Activated T-helper 2 cell treated with anti-CD3 and anti-CD28 coated beads, Interferon-gamma antibody, Interleukin-2, Interleukin-4, amounts not matched to agents 10 μg/mL and 5 μg/mL and 100 μg/mL, durations not matched to agents 14 hours and 24 hours and 36 hours (primary cell): Measurements from ENCODE around the gene ZC3H18. TPM values are rescaled to one million over a fixed set of nuclear protein-coding genes. Genes with fewer than 3 reads are reported as not detected.
"Not testable (repeated sequence)": the region's sequence is repeated elsewhere in the genome, so short reads cannot be mapped to it uniquely, and the experiment has no call there.

ENCODE experiments used
- DNase-seq: peaks from one replicate; pipeline ENCODE4 v3.0.0; 2021; ENCODE audit warnings: low spot score
- H3K27ac Mint-ChIP-seq: one replicate; pipeline ENCODE4 v1.8.0; 2021; ENCODE audit warnings: mixed read lengths
- H3K27me3 Mint-ChIP-seq: one replicate; pipeline ENCODE4 v1.8.0; 2021; ENCODE audit warnings: low read depth, mixed read lengths
- H3K36me3 Mint-ChIP-seq: one replicate; pipeline ENCODE4 v1.8.0; 2021; ENCODE audit warnings: low read depth, mixed read lengths
- H3K4me1 Mint-ChIP-seq: one replicate; pipeline ENCODE4 v1.8.0; 2021; ENCODE audit warnings: low read depth, mixed read lengths
- H3K4me3 Mint-ChIP-seq: one replicate; pipeline ENCODE4 v1.8.0; 2021; ENCODE audit warnings: low read depth, mild to moderate bottlenecking, moderate library complexity, mixed read lengths
- H3K9me3 Mint-ChIP-seq: one replicate; pipeline ENCODE4 v1.8.0; 2021; ENCODE audit warnings: mixed read lengths
- intact Hi-C: fragments of 100-400 bp; cut with micrococcal nuclease; formaldehyde crosslinking; loops from one replicate; pipeline ENCODE4 v1.15.1; 2023
- total RNA-seq: library from RNA; stranded (reverse); gene quantifications from 2 replicates; pipeline ENCODE4 v1.2.3, GENCODE V29; 2022

The ZC3H18 gene
- total RNA-seq, 1 donor from 2014 or later: 93.9 TPM

DNA sequence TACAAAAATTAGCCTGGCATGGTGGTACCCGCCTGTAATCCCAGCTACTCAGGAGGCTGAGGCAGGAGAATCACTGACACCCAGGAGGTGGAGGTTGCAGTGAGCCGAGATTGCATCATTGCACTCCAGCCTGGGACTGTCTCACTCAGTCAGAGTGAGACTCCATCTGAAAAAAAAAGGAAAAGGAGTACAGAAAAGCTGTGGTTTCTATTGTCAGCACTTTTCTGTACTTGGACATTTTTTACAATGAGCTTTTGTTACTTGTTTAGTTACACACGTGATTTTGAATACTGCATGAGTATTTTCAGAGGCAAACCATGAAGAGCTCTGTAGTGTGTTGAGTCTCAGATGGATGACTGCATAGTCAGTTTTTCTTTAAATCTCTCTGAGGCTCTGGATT, 26.3 kb downstream of the ZC3H18 start:
- intact Hi-C loops: no loop called here
- no peaks in the 10 kb centered on the region for H3K9me3 Mint-ChIP-seq
- no peak for DNase-seq
- no peak overlapping the region for H3K27ac Mint-ChIP-seq
- peaks cover 57% of the 10 kb centered on the region for H3K36me3 Mint-ChIP-seq
- H3K4me1 Mint-ChIP-seq: peaks cover 15% of the 10 kb centered on the region
- H3K27me3 Mint-ChIP-seq: no peaks in the 10 kb centered on the region
- no peak overlapping the region for H3K4me3 Mint-ChIP-seq

DNA sequence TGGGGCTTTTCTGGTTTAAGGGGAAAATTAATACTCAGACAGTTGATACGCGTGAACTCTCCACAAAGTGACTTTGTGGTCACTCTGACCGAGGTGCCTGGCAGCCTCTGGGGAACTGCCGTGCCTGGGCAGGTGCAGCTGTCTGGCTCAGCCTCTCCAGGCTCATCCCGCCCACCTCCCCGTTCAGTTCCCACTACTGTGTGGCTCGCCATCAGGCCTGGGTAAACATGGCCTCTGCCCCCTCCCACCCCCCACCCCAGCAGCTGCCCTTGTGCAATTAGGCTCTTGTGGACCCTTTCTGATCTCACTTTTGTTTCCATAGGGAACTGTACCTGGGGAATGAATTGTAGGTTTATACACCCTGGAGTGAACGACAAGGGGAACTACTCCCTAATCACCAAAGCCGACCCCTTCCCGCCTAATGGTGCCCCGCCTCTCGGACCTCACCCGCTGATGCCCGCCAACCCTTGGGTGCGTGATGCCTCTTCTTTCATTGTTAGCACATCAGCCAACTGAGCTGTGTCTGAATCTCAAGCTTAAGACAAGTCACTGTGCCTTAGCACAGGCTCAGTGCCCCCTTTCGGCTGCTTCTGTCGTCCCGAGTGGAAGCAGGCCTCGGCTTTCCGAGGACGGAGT, 27.8 kb downstream of the ZC3H18 start:
- DNase-seq: no peak
- Mint-ChIP-seq H3K4me1 (peaks cover 7% of the 10 kb centered on the region), H3K4me3 (no peak overlapping the region), H3K9me3 (no peaks in the 10 kb centered on the region), H3K36me3 (peaks cover 60% of the 10 kb centered on the region), H3K27ac (no peak overlapping the region), H3K27me3 (no peaks in the 10 kb centered on the region)
- intact Hi-C loops: no loop called here

DNA sequence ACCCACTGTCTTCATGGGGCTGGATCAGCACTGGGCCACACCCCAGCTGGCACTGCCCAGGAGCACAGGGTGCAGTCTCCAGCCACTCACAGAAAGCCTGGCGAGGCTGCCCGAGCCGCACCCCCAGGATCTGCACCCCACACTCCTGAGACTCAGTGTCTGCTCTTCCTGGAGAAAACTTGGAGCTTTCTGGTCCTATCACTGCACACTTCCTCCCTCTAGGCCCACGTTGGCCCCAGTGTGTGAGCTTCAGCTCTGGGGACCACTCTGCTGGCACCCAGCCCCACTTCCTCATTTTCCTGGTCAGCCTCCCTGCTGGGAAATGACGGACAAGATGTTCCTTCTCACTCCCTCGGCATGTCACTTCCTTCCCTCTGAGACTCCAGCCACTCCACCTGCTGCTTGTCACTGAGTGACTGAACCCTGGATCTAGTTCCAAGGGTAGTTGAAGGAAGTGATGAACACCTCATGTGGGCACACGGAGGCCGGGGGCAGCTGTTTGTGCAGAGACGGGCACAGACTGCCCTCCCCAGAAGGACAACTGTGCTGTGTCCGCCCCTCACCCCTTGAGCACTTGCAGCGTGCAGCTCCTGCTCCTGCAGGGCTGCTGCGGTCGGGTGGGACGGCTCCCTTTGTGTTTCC, 29.0 kb downstream of the ZC3H18 start:
- peaks cover 57% of the 10 kb centered on the region for H3K36me3 Mint-ChIP-seq
- H3K4me3 Mint-ChIP-seq: no peak overlapping the region
- H3K27ac Mint-ChIP-seq: no peak overlapping the region
- intact Hi-C loops: no loop called here
- H3K4me1 Mint-ChIP-seq: peaks cover 7% of the 10 kb centered on the region
- no peaks in the 10 kb centered on the region for H3K27me3 Mint-ChIP-seq
- DNase-seq: no peak
- no peaks in the 10 kb centered on the region for H3K9me3 Mint-ChIP-seq

DNA sequence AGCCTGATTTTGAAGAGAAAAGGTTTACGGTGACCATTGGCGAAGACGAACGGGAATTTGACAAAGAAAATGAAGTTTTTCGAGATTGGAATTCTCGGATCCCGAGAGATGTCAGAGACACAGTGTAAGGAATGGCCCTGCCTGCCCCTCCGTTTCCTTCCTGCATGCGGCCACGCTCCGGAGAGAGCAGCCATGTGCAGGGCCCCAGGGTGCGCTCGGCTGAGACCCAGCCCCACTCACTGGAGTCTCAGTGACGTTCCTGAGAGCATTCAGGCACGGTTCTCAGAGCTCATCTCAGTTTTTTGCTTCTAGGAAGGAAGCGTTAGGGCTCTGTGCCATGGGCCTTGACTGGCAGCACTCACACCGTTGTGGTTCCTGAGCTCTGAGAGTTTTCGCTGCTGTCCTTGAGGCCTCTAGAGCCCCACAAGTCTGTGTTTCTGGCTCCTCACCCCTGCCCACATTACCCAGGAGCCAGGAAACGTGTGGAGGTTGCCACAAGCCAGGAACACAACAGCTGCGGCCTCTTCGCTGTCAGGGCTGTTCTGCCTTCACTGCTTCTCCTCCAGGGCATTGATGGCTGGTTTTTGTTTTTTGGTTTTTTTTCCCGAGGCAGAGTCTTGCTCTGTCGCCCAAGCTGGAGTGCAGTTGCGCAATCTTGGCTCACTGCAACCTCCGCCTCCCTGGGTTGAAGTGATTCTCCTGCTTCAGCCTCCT, 29.8 kb downstream of the ZC3H18 start:
- H3K9me3 Mint-ChIP-seq: no peaks in the 10 kb centered on the region
- intact Hi-C loops: no loop called here
- peaks cover 53% of the 10 kb centered on the region for H3K36me3 Mint-ChIP-seq
- H3K27me3 Mint-ChIP-seq: no peaks in the 10 kb centered on the region
- H3K27ac Mint-ChIP-seq: no peak overlapping the region
- peaks cover 5% of the 10 kb centered on the region for H3K4me1 Mint-ChIP-seq
- DNase-seq: no peak
- no peak overlapping the region for H3K4me3 Mint-ChIP-seq

DNA sequence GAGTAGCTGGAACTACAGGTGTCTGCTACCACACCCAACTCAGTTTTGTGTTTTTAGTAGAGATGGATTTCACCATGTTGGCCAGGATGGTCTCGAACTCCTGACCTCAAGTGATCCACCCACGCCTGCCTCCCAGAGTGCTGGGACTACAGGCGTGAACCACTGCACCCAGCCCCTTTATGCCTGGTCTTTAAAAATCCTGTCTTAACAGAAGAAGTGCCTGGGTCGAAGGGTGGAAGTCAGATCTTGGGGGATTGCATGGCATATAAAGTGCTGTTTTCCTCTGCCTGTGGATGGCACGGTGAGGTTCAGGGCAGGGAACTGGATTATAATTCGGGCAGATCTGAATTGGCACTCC, 30.3 kb downstream of the ZC3H18 start:
- DNase-seq: no peak
- Mint-ChIP-seq H3K4me1 (peaks cover 5% of the 10 kb centered on the region), H3K9me3 (no peaks in the 10 kb centered on the region), H3K27me3 (no peaks in the 10 kb centered on the region), H3K36me3 (peaks cover 51% of the 10 kb centered on the region), H3K4me3 (no peak overlapping the region), H3K27ac (no peak overlapping the region)
- intact Hi-C loops: no loop called here

DNA sequence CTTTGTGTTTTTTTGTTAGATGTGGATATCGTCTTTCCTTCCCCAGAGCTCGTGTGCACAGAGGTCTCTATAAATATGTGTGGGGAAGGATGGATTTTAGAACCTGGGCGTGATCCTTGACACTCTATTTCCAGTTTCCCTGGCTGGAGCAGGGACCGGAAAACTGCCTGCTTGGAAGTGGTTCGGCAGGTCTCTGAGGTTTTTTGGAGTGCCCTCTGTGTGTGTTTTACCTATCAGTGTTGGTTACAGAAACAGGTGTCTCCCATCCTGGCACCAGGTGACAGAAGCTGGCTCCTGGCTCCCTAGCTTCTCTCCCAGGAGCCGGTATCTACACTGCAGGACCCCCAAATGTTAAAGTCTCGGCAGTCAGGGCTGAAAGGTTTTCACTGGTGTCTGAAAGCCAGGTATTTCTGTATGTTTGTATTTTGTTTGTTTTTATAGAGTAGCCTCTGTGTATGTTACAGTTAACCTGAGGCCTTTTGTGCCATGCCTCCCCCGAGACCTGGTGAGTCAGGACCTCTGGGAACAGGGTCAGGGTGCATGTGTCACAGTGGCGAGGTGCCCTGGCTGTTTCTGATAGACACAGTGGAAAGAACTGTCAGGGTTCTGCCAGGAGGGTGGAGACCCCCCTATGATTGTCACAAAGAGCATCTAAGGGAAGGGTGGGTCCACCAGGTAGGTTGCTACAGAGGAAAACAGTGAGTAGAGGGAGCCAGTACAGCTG, 31.3 kb downstream of the ZC3H18 start:
- Mint-ChIP-seq H3K27ac (no peak overlapping the region), H3K36me3 (peaks cover 51% of the 10 kb centered on the region), H3K4me3 (no peak overlapping the region), H3K9me3 (no peaks in the 10 kb centered on the region), H3K27me3 (no peaks in the 10 kb centered on the region), H3K4me1 (peaks cover 1% of the 10 kb centered on the region)
- intact Hi-C loops: no loop called here
- DNase-seq: no peak

DNA sequence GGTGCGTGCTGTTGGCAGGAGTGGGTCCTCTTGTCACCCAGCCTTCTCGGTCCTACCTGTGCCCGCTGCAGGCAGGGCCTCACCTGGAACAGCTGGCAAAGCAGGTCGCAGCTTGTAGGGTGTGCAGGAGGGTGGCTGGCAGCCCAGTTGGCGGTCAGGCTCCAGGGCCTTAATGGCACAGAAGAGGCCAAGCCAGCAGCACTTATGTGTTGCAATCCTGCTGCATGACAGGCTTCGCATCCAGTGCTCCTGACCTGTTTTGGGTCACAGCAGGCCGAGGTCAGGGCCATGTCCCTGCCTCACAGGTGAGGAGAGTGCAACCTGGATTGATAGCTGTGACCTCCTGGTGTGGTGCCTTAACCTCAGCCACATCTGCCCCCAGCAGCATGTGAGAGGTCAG, 31.9 kb downstream of the ZC3H18 start:
- intact Hi-C loops: no loop called here
- Mint-ChIP-seq H3K4me3 (no peak overlapping the region), H3K27ac (no peak overlapping the region), H3K9me3 (no peaks in the 10 kb centered on the region), H3K4me1 (no peaks in the 10 kb centered on the region), H3K36me3 (peaks cover 55% of the 10 kb centered on the region), H3K27me3 (no peaks in the 10 kb centered on the region)
- no peak for DNase-seq

DNA sequence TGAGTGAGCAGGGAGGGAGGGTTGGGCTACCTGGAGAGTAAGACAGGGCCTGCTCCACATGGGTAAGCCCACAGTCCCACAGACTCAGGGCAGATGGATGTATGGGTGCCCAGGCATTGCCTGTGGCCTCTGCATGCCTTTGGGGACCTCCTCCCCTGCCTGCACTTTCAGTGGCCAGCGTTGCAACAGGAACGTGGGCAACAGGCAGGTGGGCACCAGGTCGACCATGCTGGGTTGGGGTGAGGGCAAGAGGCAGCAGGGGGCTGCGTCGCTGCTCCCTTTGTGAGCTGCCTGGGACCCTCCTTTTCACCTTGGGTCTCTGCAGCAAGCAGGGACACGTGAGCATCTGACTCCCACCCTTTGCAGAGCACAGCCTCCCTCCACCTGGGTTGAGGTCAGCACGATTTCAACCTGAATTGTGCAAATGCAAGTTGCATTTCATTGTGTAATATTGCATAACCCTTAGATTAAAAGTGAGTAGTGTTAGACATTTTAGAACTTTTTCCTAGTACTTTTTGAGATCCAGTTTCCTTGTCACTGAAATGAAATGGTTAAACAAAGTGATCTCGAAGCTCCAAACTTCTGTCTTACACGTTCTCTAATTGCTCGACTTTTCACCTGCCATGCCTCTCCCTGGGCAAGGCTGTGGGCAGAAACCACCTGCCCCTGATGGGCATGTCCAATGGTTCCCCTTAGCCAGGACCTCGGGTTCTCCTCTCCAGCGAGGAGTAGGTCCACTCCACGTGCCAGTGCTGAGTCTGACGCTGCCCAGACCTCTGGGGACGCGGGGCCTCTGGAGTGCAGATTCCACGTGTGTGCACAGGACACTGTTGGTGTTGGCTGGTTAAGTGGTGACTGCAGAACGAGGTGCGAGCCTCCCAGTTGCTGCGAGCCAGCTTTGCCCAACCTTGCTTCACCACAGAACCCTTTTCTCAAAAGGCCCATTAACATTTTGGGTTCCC, 35.3 kb downstream of the ZC3H18 start:
- no peak overlapping the region for H3K4me3 Mint-ChIP-seq
- no peak overlapping the region for H3K27ac Mint-ChIP-seq
- H3K36me3 Mint-ChIP-seq: peaks cover 57% of the 10 kb centered on the region
- no peak for DNase-seq
- no peaks in the 10 kb centered on the region for H3K27me3 Mint-ChIP-seq
- no peaks in the 10 kb centered on the region for H3K4me1 Mint-ChIP-seq
- H3K9me3 Mint-ChIP-seq: no peaks in the 10 kb centered on the region
- intact Hi-C loops: no loop called here

DNA sequence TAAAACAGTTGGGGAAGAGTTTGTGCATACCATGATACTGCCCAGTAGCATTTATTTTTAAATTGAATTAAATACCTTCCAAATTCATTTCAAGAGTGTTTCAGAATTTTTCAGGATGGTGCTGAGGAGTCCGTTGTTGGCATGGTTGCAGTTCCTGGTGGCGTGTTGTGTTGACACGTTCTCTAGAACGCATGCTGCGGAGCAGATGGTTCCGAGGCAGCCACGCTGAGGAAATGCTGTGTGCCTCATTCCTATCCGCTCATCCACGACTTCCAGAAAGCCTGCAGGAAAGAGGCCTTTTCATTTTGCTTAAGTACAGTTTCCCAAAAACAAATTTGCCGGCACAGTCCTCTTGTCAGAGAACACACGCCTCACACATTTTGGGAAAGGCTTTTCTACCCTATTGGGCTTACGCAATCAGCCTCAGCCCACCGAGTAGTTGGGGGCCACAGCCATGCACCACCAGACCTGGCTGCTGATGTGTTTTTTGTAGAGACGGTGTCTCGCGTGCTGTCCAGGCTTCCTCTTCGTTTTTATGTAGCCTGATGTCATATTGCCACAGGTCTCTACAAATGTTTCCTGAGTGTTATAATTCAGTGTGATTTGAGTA, 36.0 kb downstream of the ZC3H18 start:
- no peak for DNase-seq
- no peaks in the 10 kb centered on the region for H3K27me3 Mint-ChIP-seq
- intact Hi-C loops: no loop called here
- H3K4me3 Mint-ChIP-seq: no peak overlapping the region
- no peaks in the 10 kb centered on the region for H3K4me1 Mint-ChIP-seq
- no peak overlapping the region for H3K27ac Mint-ChIP-seq
- no peaks in the 10 kb centered on the region for H3K9me3 Mint-ChIP-seq
- H3K36me3 Mint-ChIP-seq: peaks cover 56% of the 10 kb centered on the region

DNA sequence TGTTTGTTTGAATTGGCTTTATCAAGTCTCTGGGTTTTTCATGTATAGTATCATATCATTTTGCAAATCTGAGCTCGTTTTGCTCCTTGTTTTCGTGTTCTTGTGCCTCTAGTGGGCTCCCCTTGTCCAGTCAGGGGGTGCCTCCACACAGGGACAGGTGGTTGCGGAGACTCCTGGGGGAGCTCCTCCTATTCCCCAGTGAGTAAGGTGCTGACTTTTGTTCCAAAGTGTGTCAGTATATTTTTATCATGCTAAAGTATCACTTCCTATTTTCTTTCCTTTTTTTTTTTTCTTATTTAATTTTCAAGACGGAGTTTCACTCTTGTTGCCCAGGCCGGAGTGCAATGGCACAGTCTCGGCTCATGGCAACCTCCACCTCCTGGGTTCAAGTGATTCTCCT, 37.9 kb downstream of the ZC3H18 start:
- H3K27me3 Mint-ChIP-seq: no peaks in the 10 kb centered on the region
- peaks cover 49% of the 10 kb centered on the region for H3K36me3 Mint-ChIP-seq
- H3K4me1 Mint-ChIP-seq: no peaks in the 10 kb centered on the region
- no peaks in the 10 kb centered on the region for H3K9me3 Mint-ChIP-seq
- intact Hi-C loops: no loop called here
- DNase-seq: no peak
- no peak overlapping the region for H3K27ac Mint-ChIP-seq
- no peak overlapping the region for H3K4me3 Mint-ChIP-seq

DNA sequence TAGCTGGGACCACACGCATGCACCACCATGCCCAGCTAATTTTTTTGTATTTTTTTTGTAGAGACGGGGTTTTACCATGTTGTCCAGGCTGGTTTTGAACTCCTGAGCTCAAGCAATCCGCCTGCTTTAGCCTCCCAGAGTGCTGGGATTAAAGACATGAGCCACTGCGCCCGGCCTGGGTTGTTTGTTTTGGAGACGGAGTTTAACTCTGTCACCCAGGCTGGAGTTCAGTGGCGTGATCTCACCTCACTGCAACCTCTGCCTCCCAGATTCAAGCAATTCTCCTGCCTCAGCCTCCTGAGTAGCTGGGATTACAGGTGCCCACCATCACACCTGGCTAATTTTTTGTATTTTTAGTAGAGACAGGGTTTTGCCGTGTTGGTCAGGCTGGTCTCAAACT, 39.2 kb downstream of the ZC3H18 start:
- H3K27ac Mint-ChIP-seq, intact Hi-C loops: not testable (repeated sequence)
- H3K36me3 Mint-ChIP-seq: peaks cover 53% of the 10 kb centered on the region

DNA sequence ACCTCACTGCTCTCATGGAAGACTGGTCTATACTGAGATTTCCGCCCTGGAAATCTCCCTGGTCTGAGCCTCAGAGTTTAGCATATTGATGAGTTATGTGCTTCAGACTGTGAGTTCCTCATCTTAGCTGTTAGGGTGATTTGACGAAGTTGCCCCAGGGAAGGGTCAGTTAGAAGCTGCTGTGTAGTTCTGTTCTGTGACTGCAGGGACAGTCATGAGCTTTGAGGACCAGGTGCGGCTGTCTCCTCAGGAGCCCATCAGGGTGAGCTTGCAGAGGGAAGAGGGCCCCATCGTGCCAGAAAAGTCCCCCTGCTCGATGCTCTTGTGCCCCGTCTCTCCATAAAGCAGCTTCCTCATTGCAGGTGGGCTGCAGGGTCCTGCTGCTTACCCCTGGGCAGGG, 39.9 kb downstream of the ZC3H18 start:
- H3K9me3 Mint-ChIP-seq: no peaks in the 10 kb centered on the region

More for the DNA sequence above, 39.2 kb downstream of the ZC3H18 start:
- H3K27me3 Mint-ChIP-seq, DNase-seq, H3K9me3 Mint-ChIP-seq, H3K4me3 Mint-ChIP-seq, H3K4me1 Mint-ChIP-seq: not testable (repeated sequence)

More for the DNA sequence above, 39.9 kb downstream of the ZC3H18 start:
- Mint-ChIP-seq H3K36me3 (peaks cover 53% of the 10 kb centered on the region), H3K4me1 (no peaks in the 10 kb centered on the region), H3K27ac (no peak overlapping the region), H3K27me3 (no peaks in the 10 kb centered on the region), H3K4me3 (no peak overlapping the region)
- intact Hi-C loops: no loop called here
- DNase-seq: no peak
